ELR (cell line): ENCODE data around the gene AOC3.
"Not testable (repeated sequence)": the region's sequence is repeated elsewhere in the genome, so short reads cannot be mapped to it uniquely, and the experiment has no call there.

Experiments
- DNase-seq: peaks from one replicate; pipeline ENCODE4 v3.0.0-alpha.2; 2015; ENCODE audit warnings: low read depth

Gene AOC3

DNA sequence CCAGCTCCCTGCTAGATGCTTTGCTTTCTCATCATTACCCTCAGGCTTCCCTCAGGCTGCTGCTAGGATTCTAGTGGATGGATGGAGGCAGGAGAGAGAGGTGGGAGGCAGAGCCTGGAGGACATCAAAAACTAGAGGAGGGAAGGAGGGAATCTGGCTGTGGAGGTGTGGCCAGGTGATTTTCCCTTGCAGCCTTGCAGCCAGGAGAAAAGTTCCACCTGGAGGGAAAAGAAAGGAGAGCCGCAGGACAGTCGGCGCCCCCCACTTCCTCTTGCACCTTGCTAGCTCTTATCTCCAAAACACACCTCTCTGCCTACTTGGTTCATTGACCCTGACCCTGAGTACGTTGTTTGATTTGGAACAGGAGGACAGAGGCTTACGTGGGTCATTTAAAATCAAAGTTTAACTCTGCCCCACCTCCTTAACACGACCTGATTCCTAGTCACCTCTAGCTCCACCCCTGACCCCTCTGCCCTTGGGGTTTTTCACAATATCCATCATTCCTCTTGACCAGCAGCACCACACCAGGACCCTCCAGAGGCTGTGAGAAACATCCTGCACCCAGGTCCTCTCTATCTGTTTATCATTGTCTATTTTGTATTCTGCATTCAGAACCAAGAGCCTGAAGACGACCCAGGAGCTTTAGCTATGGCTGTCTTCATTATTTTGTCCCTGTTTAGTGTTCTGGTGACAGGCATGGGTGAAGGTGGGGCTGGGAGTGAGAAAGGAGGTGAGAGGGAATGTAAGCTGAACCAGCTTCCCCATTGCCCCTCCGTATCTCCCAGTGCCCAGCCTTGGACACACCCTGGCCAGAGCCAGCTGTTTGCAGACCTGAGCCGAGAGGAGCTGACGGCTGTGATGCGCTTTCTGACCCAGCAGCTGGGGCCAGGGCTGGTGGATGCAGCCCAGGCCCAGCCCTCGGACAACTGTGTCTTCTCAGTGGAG lies 15.9 kb downstream of the AOC3 start:
- DNase-seq = no peak

- not testable (repeated sequence) for DNase-seq
Observed at GRCh38 chr17:42867694-42868261, 16.8 kb downstream of the AOC3 start.

DNA sequence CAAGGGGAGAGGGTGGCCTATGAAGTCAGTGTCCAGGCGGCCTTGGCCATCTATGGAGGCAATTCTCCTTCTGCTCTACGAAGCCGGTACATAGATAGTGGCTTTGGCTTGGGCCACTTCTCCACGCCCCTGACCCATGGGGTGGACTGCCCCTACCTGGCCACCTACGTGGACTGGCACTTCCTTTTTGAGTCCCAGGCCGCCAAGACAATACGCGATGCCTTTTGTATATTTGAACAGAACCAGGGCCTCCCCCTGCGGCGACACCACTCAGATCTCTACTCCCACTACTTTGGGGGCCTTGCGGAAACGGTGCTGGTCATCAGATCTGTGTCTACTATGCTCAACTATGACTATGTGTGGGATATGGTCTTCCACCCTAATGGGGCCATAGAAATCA lies 17.3 kb downstream of the AOC3 start:
- no peak for DNase-seq

- DNase-seq = no peak
Observed at GRCh38 chr17:42871647-42872046, 20.6 kb downstream of the AOC3 start.

DNA sequence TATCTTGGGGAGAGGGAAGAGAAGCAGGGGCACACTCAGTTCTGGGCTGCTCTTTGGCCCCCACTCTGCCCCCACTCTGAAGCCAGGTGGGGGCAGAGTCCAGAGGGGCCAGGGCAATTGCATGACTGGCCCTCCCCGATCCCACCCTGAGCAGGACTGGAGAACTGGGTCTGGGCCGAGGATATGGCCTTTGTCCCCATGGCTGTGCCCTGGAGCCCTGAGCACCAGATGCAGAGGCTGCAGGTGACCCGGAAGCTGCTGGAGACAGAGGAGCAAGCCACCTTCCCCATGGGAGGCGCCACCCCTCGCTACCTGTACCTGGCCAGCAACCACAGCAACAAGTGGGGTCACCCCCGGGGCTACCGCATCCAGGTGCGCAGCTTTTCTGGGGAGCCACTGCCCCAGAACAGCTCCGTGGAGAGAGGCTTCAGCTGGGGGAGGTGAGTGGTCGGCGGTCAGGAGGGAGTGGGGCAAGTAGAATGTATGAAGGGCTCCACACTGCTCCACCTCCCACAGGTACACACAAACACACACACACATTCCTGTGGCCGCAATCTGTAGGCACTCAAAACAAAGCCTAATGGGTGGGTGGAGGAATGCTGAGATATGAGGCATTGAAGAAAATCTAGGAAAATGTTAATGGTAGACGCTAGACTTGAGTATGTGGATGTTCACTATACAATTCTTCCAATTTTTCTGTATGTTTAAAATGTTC lies 21.4 kb downstream of the AOC3 start:
- no peak for DNase-seq

DNA sequence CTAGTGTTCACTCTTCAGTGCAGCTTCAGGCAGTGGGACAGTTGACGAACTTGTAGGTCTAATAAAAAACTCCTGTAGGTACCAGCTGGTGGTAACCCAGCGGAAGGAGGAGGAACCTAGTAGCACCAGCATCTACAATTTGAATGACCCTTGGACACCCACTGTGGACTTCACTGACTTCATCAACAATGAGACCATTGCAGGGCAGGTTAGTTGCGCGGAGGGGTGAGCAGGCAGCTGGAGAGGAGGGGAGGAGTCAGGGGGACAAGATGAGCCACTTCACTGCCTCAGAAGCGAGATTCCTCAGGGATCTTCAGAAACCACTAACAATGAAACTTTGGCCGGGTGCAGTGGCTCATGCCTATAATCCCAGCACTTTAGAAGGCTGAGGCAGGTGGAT lies 22.3 kb downstream of the AOC3 start:
- no peak for DNase-seq

GRCh38 chr17:42873932-42874695 lies 23.1 kb downstream of the AOC3 start:
- DNase-seq = not testable (repeated sequence)

DNA sequence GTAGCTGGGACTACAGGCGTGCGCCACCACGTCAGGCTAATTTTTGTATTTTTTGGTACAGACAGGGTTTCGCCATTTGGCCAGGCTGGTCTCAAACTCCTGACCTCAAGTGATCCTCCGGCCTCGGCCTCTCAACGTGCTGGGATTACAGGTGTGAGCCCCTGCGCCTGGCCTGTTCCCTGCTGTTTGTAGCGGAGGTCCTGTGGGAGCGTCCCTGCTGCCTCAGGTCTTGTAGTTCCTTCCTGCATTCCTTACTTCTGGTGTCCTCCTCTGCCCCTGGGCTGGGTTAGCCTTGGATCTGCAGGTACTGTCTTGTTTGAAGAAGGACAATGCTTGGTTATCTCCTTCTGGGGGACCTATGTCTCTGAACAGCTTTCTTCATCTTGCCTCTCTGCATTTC lies 26.0 kb downstream of the AOC3 start:
- DNase-seq = no peak

DNA sequence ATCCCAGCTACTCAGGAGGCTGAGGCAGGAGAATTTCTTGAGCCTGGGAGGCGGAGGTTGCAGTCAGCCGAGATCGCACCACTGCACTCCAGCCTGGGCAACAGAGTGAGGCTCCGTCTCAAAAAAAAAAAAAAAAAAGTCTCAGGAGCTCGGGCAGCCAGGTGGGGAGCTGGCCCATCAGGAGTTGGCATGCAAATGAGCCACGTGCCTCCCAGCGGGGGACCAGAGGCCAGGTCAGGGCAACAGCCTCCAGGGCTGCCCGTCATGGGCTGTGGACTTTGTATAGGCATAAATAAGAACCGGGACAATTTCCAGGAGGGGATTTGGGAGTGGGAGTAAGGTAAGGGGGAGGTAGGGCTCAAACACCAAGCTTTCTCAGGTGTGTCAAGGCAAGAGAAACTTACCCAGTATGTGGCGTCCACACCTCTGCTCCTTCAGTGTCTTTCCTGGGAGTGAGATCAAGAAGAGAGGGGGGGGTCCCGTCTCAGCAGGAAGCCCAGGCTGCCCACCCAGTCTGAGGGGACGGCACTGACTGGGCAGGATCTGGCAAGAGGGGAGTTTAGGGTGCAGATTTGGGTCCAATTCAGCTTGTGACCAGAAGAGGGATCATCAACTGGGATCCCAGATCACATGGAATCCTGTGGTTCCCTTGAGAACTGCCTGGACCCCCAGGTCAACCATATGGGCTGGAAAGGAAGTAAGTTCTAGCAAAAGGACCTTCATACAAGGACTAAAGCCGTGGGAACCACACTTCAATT lies 27.3 kb downstream of the AOC3 start:
- peak; percentile 32 for DNase-seq

DNA sequence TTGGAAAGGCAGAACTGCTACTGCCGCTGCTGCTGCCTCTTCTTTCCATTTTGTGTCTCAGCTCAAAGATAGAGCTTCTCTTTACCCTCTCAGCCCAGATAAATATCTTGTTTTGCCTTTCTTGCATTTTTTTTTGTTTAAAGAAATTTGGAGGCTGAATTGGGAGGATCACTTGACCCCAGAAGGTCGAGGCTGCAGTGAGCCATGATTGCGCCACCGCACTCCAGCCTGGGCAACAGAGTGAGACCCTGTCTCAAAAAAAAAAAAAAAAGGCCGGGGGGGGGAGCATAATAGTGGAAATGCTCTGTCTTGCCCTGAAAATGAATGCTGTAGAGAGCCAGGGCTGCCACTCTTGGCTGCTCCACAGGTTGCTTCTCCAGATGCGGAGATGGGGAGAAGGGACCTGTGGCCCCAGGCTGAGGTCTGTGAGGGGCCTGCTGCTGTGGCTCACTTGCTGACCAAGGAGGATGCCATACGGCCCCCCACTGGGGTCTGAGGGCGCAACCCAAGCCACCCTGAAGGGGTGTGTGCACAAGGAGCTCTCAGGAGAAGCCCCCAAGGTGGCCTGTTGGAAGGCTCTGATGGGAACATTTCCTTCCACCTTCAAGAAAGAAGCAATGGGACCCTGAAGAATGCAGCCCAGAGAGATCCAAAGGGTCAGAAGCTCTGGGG lies 28.1 kb downstream of the AOC3 start:
- no peak for DNase-seq

DNA sequence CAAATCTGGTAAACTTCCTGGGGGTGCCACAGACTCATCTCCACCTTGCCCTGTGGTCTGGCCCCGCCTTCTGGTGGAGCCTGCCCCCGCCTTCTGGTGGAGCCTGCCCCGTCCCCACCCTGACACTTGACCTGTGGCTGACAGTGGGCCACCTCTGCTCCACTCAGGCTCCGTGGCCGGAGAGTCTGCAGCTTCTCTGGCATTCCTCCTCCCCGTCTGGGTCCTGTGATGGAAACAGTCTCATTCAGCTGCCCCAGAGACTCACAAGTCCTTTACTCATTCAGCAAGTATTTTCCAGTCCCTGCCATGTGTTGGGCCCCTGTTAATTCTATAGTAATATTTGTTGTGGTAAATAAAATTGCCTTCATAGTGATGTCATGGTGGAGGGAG lies 28.6 kb downstream of the AOC3 start:
- peak; percentile 54 for DNase-seq

- no peak for DNase-seq
Observed at GRCh38 chr17:42880776-42881310, 29.8 kb downstream of the AOC3 start.

DNA sequence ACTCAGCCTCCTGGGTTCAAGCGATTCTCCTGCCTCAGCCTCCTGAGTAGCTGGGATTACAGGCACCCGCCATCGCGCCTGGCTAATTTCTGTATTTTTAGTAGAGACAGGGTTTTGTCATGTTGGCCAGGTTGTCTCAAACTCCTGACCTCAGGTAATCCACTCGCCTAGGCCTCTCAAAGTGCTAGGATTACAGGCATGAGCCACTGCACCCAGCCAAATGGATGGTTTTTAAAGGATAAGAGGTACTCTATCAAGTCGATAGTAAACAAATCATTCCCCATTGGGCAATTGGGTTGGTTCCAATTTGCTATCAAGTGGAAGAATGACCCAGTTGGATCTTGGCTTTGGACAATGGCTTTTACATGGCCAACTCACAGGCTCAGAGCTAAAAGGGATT lies 30.7 kb downstream of the AOC3 start:
- not testable (repeated sequence) for DNase-seq

DNA sequence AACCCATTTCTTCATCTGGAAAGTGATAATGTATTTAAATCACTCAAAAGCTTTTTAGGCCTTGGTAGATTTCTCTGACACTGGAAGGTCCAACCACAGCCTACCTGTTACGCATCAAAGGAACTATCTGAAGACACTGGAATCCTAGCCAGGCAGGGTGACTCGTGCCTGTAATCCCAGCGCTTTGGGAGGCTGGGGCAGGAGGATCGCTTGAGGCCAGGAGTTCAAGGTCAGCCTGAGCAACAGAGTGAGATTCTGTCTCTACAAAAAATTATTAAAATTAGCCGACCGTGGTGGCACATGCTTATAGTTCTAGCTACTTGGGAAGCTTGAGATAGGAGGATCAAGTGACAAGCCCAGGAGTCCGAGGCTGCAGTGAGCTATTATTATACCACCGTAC lies 31.2 kb downstream of the AOC3 start:
- DNase-seq = no peak

- DNase-seq = peak; percentile 33
Observed at GRCh38 chr17:42883802-42884558, 33.0 kb downstream of the AOC3 start.

GRCh38 chr17:42885806-42886205 lies 34.8 kb downstream of the AOC3 start:
- DNase-seq = not testable (repeated sequence)

- DNase-seq = no peak
Observed at GRCh38 chr17:42886283-42887176, 35.5 kb downstream of the AOC3 start.

DNA sequence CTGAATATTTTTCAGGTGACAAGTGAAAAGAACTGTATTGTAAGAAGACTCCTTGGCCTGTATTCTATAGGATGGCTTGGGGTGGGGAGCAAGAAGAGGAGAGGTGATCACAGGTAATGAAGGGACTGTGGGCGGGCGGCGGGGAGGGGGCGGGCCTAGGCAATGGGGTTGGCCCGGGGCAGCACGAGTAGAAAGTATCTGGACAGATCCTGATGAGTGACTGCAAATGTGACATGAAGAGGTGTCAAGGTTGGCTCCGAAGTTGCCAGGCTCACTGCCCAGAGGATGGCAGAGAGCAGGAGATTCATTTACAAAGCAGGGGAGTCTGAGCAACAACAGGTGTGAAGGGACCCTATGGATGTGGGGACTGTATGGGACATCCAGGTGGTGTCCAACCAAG lies 38.8 kb downstream of the AOC3 start:
- DNase-seq = no peak
